Rectal smooth muscle tissue (tissue), 1 donor: Measurements from ENCODE around the gene DHRS12.

Experiments used
- H3K27ac ChIP-seq: one replicate; pipeline ENCODE4 v1.7.0; 2013; ENCODE audit warnings: low read depth, low read length, inconsistent platforms
- H3K27me3 ChIP-seq: one replicate; pipeline ENCODE4 v1.7.0; 2013; ENCODE audit warnings: low read length; ENCODE audit not compliant: control insufficient read depth, insufficient read depth
- H3K36me3 ChIP-seq: one replicate; pipeline ENCODE4 v1.7.0; 2013; ENCODE audit warnings: low read length; ENCODE audit not compliant: control insufficient read depth, insufficient read depth
- H3K4me1 ChIP-seq: one replicate; pipeline ENCODE4 v1.7.0; 2013; ENCODE audit warnings: low read length; ENCODE audit not compliant: control insufficient read depth, insufficient read depth
- H3K4me3 ChIP-seq: one replicate; pipeline ENCODE4 v1.7.0; 2013; ENCODE audit warnings: low read length
- H3K9ac ChIP-seq: one replicate; pipeline ENCODE4 v1.7.0; 2013; ENCODE audit warnings: low read length

Gene DHRS12

DNA sequence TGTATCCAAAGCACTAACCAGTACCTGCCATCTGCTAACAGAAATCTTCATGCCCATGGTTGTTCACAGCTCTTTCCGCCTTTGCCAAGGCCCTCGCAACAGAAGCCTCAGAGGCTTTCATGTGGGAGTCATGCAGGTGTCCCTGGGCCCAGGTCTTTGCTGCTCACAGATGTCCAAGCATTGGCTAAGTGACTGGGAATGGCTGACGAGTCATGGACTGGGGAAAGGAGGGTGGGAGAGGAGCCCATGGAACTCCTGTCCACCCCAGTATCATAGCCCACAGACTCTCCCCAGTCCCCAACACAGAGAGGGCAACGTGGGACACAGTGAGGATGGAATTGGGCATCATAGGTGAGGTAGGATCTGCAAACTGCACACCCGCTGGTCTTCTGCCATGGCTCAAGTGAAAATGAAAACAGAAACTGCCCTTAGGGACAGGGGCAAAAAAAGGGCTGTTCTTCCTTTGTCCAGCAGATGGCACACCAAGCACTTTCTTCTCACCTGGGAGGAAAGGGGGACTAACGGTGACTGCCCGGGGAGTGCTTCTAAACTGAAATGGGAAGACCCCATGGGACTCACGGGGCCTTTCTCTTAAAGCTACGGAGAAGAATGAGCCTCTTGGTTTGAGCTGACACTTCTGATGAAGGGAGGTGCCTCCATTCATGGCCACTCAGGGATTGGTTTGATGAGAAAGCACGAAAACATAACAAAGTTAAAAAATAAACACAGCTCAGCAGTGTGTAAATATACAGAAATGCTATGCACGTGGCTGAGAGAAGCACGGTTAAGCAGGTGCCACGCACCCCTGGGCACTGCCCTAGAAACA, 11.1 kb upstream of the DHRS12 start:
- peak overlapping the region; percentile 48 for H3K4me3 ChIP-seq
- H3K27ac ChIP-seq = no peak overlapping the region
- no peaks in the 10 kb centered on the region for H3K36me3 ChIP-seq
- H3K4me1 ChIP-seq = no peaks in the 10 kb centered on the region
- peak overlapping the region; percentile 19 for H3K9ac ChIP-seq
- H3K27me3 ChIP-seq = no peaks in the 10 kb centered on the region

DNA sequence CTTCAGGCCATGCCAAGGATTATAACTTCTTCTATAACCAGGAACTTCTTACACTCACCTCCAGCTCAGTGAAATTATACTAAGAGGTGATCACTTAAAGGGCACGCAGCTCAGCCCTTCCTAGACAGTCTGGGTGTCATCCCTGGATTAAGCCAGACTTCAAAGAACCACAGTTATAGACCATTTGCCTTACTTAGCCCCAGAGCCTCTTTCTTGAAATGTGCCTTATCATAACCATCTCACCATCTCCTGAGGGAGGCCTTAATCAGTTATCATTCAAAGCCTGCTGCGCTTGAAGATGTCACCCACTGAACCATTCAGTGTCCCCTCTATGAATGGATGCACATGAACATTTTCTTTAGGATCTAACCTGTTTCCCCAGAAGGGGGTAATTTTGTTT, 10.1 kb upstream of the DHRS12 start:
- Histone ChIP-seq H3K4me1 (no peaks in the 10 kb centered on the region), H3K36me3 (no peaks in the 10 kb centered on the region), H3K9ac (no peak overlapping the region), H3K4me3 (no peak overlapping the region), H3K27ac (no peak overlapping the region), H3K27me3 (no peaks in the 10 kb centered on the region)

- Histone ChIP-seq H3K9ac (no peak overlapping the region), H3K27ac (no peak overlapping the region), H3K36me3 (no peaks in the 10 kb centered on the region), H3K4me3 (no peak overlapping the region), H3K4me1 (no peaks in the 10 kb centered on the region), H3K27me3 (no peaks in the 10 kb centered on the region)
These were observed 8.0 kb upstream of the DHRS12 start for GRCh38 chr13:51811920-51812451.

GRCh38 chr13:51811046-51811445, 7.1 kb upstream of the DHRS12 start:
- no peaks in the 10 kb centered on the region for H3K4me1 ChIP-seq
- no peak overlapping the region for H3K27ac ChIP-seq
- no peaks in the 10 kb centered on the region for H3K36me3 ChIP-seq
- H3K27me3 ChIP-seq = no peaks in the 10 kb centered on the region
- no peak overlapping the region for H3K4me3 ChIP-seq
- H3K9ac ChIP-seq = no peak overlapping the region

GRCh38 chr13:51808811-51809210, 4.8 kb upstream of the DHRS12 start:
- peaks cover 3% of the 10 kb centered on the region for H3K4me1 ChIP-seq
- H3K27me3 ChIP-seq = no peaks in the 10 kb centered on the region
- H3K36me3 ChIP-seq = no peaks in the 10 kb centered on the region
- no peak overlapping the region for H3K27ac ChIP-seq
- H3K9ac ChIP-seq = no peak overlapping the region
- no peak overlapping the region for H3K4me3 ChIP-seq

DNA sequence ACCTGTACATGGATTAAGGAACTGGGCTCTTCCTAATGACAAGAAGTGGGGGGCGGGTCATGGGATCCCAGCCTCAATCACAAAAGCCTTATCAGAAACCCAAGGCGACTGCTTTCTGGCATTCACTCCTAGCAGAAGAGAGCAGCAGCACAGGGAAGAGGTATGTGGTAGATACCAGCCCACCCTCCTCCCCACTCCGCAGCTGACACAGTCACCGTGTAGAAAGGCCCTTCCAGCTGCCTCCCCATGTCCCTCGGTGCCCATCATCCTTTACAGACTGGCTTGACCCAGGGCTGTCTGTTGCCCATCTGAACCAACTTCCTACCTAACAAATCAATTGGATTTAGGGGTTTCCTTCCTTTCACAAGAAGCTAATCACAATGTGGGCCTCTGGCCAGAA, 3.1 kb upstream of the DHRS12 start:
- H3K9ac ChIP-seq = no peak overlapping the region

GRCh38 chr13:51806566-51806965, 2.6 kb upstream of the DHRS12 start:
- no peak overlapping the region for H3K4me3 ChIP-seq
- no peak overlapping the region for H3K27ac ChIP-seq
- peaks cover 18% of the 10 kb centered on the region for H3K4me1 ChIP-seq
- H3K27me3 ChIP-seq = no peaks in the 10 kb centered on the region
- no peak overlapping the region for H3K9ac ChIP-seq
- H3K36me3 ChIP-seq = no peaks in the 10 kb centered on the region

More for the DNA sequence above, 3.1 kb upstream of the DHRS12 start:
- Histone ChIP-seq H3K27me3 (no peaks in the 10 kb centered on the region), H3K4me1 (peaks cover 13% of the 10 kb centered on the region), H3K27ac (no peak overlapping the region), H3K4me3 (no peak overlapping the region), H3K36me3 (no peaks in the 10 kb centered on the region)

DNA sequence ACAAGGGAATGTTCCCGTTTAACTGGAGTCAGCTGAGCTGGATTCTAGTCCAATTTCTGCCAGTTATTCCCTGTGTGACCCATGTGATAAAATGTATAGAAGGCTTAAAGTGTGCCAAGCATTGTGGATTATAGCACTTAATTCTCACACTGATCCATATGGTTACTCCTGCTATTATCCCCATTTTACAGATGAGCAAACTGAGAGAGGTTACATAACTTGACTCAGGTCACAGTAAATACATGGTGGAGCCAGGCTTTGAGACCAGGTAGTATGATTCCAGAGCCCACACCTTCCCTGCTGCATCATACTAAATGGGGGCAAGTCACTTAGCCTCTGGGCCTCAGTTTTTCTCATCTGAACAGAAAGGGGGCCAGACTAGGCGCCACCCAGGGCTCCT, 2.0 kb upstream of the DHRS12 start:
- Histone ChIP-seq H3K4me3 (no peak overlapping the region), H3K27ac (no peak overlapping the region), H3K36me3 (no peaks in the 10 kb centered on the region), H3K9ac (no peak overlapping the region), H3K27me3 (no peaks in the 10 kb centered on the region), H3K4me1 (peaks cover 19% of the 10 kb centered on the region)

DNA sequence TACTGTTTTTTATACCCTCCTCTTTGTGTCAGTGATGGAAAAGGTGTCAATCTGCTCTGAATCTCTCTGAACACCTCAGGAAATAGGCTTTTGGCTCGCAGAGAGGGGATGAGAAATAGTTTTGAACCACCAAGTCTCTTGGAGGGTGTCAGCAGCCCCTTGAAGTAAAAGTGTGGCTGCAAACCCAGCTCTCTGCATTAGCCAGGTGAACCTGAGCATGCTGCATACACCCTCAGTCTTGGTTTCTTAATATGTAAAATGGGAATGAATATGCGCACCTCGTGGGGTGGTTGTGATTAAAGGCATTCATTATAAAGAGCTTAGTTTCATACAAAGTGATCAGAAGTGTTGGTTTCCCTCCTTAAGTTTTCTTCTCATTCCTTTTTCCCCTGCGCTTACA, 1.4 kb upstream of the DHRS12 start:
- H3K9ac ChIP-seq = no peak overlapping the region
- peaks cover 20% of the 10 kb centered on the region for H3K4me1 ChIP-seq
- H3K27ac ChIP-seq = peak overlapping the region; percentile 97
- no peak overlapping the region for H3K4me3 ChIP-seq
- H3K27me3 ChIP-seq = no peaks in the 10 kb centered on the region
- no peaks in the 10 kb centered on the region for H3K36me3 ChIP-seq

DNA sequence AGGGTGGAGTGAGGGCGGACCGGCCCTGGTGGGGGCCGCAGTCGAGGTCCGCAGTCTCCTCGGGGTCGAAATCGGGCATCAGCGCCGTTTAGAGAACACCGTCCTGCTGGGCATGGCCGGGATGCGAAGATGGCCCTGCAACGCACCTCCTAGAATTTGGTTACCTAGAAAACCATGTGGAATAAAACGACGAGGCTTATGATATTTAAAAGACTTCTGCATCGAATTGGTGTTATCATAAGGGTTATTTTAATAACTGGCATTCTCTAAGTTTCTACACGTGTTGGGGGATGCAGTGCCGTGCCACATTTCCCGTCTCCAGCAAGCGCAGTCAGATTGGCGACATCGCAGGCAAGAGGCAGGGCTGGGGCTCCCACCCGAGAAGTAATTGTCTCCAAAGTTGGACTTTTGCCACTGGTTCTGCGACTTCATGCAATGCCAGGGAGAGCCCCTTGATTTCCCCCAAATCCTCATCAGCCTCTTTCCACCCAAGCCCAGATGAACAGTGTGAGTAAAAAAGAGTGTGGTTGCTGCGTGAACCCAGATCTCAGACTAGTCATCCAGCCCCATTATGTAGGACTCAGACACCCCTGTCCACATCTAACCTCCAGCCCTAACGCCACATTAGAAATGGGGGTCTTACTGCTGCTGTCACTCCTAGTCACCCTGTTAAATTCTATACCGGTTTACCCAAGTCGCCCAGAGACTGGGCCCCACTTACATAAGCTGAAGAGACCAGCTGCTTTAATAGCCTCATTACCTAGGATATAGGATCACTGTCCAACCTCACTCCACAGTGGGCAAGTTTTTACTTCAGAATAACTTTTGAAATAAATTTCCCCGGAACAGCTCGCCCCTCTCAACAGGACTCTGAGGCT, 571 bp upstream of the DHRS12 start:
- H3K27me3 ChIP-seq = no peaks in the 10 kb centered on the region
- peak overlapping the region; percentile 87 for H3K4me3 ChIP-seq
- peak overlapping the region; percentile 97 for H3K27ac ChIP-seq
- H3K4me1 ChIP-seq = peaks cover 24% of the 10 kb centered on the region
- no peaks in the 10 kb centered on the region for H3K36me3 ChIP-seq
- peak overlapping the region; percentile 94 for H3K9ac ChIP-seq

DNA sequence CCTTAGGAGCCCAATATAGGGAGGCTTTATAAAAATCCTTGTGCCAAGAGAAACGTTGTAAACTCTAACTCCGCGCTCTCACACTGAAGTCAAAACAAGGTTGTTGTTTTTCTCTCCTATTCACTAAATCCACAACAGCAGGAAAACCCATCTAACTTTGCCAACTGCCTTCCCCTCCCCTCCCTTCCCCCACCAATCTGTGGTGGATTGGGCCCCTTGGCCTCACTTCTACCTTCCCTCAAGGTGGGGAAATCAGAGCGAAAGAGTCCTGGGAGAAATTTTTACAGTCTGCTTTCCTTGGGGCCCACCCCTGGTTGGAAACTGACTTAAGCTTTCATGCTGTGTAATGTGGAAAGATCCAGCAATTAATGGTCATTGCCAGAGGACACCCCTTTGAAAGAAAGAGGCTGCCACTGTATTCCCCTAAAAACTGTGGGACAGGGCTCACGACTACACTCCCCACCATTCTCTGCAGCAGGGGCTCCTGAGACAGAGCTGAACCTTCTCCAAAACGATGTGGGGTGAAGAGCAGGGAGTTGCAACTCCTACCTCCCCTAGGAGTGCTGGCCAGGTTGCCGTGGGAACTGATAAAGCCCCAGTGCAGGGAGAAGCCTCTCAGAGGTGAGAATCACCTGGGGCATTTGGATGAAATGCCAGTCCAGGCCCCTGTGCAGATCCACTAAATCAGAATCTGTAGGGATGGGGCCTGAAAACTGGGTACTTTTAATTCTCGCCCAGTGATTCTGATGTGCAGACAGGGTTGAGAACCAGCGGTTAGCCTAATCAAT, 1.1 kb downstream of the DHRS12 start:
- Histone ChIP-seq H3K4me1 (peaks cover 24% of the 10 kb centered on the region), H3K4me3 (peak overlapping the region; percentile 87)

GRCh38 chr13:51801631-51802099, 2.3 kb downstream of the DHRS12 start:
- Histone ChIP-seq H3K9ac (no peak overlapping the region), H3K27ac (peak overlapping the region; percentile 97), H3K4me1 (peaks cover 24% of the 10 kb centered on the region), H3K4me3 (peak overlapping the region; percentile 14), H3K36me3 (no peaks in the 10 kb centered on the region), H3K27me3 (no peaks in the 10 kb centered on the region)

More for the DNA sequence above, 1.1 kb downstream of the DHRS12 start:
- H3K36me3 ChIP-seq = no peaks in the 10 kb centered on the region
- no peaks in the 10 kb centered on the region for H3K27me3 ChIP-seq
- peak overlapping the region; percentile 97 for H3K27ac ChIP-seq
- peak overlapping the region; percentile 26 for H3K9ac ChIP-seq
